AG10803 (cell line): ENCODE results near the gene SEC16A.

Experiments used
- DNase-seq: peaks from one replicate; pipeline ENCODE4 v3.0.0; 2010; ENCODE audit warnings: low read depth
- H3K4me3 ChIP-seq: 2 replicates; pipeline ENCODE4 v1.5.1; 2011; ENCODE audit warnings: mild to moderate bottlenecking, low read length, control low read depth
- CTCF ChIP-seq: conservative IDR thresholded peaks from 2 replicates; pipeline ENCODE4 v1.5.1; 2011; ENCODE audit warnings: mild to moderate bottlenecking, low read length, control low read depth, inconsistent platforms

The SEC16A gene

GRCh38 chr9:136467766-136468165 is 15.1 kb downstream of the SEC16A start:
- DNase-seq: no peak
- TF ChIP-seq CTCF: no peak
- H3K4me3 ChIP-seq: no peak overlapping the region

- H3K4me3 ChIP-seq: no peak overlapping the region
- DNase-seq: no peak
- no peak for TF ChIP-seq CTCF
Observed at GRCh38 chr9:136466155-136466541, 16.7 kb downstream of the SEC16A start.

GRCh38 chr9:136465500-136466154 is 17.2 kb downstream of the SEC16A start:
- no peak for DNase-seq
- H3K4me3 ChIP-seq: no peak overlapping the region
- no peak for TF ChIP-seq CTCF

GRCh38 chr9:136464241-136464640 is 18.6 kb downstream of the SEC16A start:
- no peak overlapping the region for H3K4me3 ChIP-seq
- no peak for DNase-seq
- TF ChIP-seq CTCF: no peak

GRCh38 chr9:136463578-136463977 is 19.3 kb downstream of the SEC16A start:
- no peak for TF ChIP-seq CTCF
- no peak for DNase-seq
- no peak overlapping the region for H3K4me3 ChIP-seq

GRCh38 chr9:136462664-136463063 is 20.2 kb downstream of the SEC16A start:
- DNase-seq: no peak
- H3K4me3 ChIP-seq: no peak overlapping the region
- no peak for TF ChIP-seq CTCF

GRCh38 chr9:136460772-136461325 is 22.0 kb downstream of the SEC16A start:
- DNase-seq: no peak
- H3K4me3 ChIP-seq: no peak overlapping the region
- TF ChIP-seq CTCF: no peak
